HEK293 (cell line): ENCODE measurements around the gene SLC44A5.
A peak's percentile ranks its signal among the peaks of the same experiment; 100 is the strongest.

ENCODE experiments used
- CTCF ChIA-PET: fragments of 350-600 bp; formaldehyde crosslinking; extraction: SDS; loops from one replicate; lab custom pipeline; 2021; ENCODE audit warnings: antibody characterized with exemption; lab: Yijun Ruan, JAX
- POLR2A ChIA-PET: fragments of 300-600 bp; formaldehyde crosslinking; extraction: SDS; loops from one replicate; lab custom pipeline; 2020; ENCODE audit warnings: antibody characterized with exemption, inconsistent platforms; lab: Yijun Ruan, JAX
- H3K27ac ChIP-seq: fragments of 200-500 bp; sonication (Bioruptor generic); 2 replicates; pipeline ENCODE4 v1.5.1; 2014; ENCODE audit warnings: low read depth, low read length, control low read depth, inconsistent platforms; ENCODE audit errors: extremely low read depth
- H3K36me3 ChIP-seq, 2 experiments: fragments of 200-500 bp in 1 of 2; sonication (Bioruptor generic) in 1 of 2; 1 replicate in 1 of 2; 2 replicates in 1 of 2; pipeline ENCODE4 v1.5.1; 2014 to 2017; ENCODE audit warnings: inconsistent platforms in 2 of 2, low read length in 2 of 2; ENCODE audit not compliant: control insufficient read depth in 2 of 2, insufficient read depth in 1 of 2
- H3K4me1 ChIP-seq: fragments of 200-500 bp; sonication (Bioruptor generic); 2 replicates; pipeline ENCODE4 v1.5.1; 2014; ENCODE audit warnings: mild to moderate bottlenecking, low read length, inconsistent platforms; ENCODE audit not compliant: control insufficient read depth, insufficient read depth
- H3K4me3 ChIP-seq: 2 replicates; pipeline ENCODE4 v1.5.1; 2011; ENCODE audit warnings: low read depth, mild to moderate bottlenecking, control low read depth, low read length, moderate library complexity
- H3K9me3 ChIP-seq: fragments of 200-500 bp; sonication (Bioruptor generic); 2 replicates; pipeline ENCODE4 v1.5.1; 2014; ENCODE audit warnings: low read depth, low read length, inconsistent platforms; ENCODE audit not compliant: control insufficient read depth, insufficient read depth
- GFI1B ChIP-seq: fragments of 450-650 bp; formaldehyde crosslinking; IDR thresholded peaks from 2 replicates; pipeline ENCODE4 v1.5.1; 2016; ENCODE audit warnings: missing biosample characterization, missing genetic modification characterization
- PRDM6 ChIP-seq: fragments of 450-650 bp; formaldehyde crosslinking; IDR thresholded peaks from 2 replicates; pipeline ENCODE4 v1.5.1; 2017; ENCODE audit warnings: missing biosample characterization, missing genetic modification characterization
- SP3 ChIP-seq: fragments of 450-650 bp; formaldehyde crosslinking; IDR thresholded peaks from 2 replicates; pipeline ENCODE4 v1.5.1; 2016; ENCODE audit warnings: missing biosample characterization, missing genetic modification characterization
- ZBTB10 ChIP-seq: fragments of 450-650 bp; formaldehyde crosslinking; IDR thresholded peaks from 2 replicates; pipeline ENCODE4 v1.5.1; 2016; ENCODE audit warnings: missing biosample characterization, missing genetic modification characterization
- ZNF132 ChIP-seq: fragments of 450-650 bp; formaldehyde crosslinking; IDR thresholded peaks from 2 replicates; pipeline ENCODE4 v1.5.1; 2017; ENCODE audit warnings: missing biosample characterization, missing genetic modification characterization, borderline replicate concordance
- ZNF692 ChIP-seq: fragments of 450-650 bp; formaldehyde crosslinking; IDR thresholded peaks from 2 replicates; pipeline ENCODE4 v1.5.1; 2016; ENCODE audit warnings: missing biosample characterization, missing genetic modification characterization
- ZSCAN4 ChIP-seq: fragments of 450-650 bp; formaldehyde crosslinking; IDR thresholded peaks from 2 replicates; pipeline ENCODE4 v1.5.1; 2017; ENCODE audit warnings: missing biosample characterization, missing genetic modification characterization

The SLC44A5 gene

GRCh38 chr1:75472971-75473603, 137.8 kb downstream of the SLC44A5 start:
- no peak overlapping the region for H3K27ac ChIP-seq
- TF ChIP-seq ZNF132 (tag by site-specific recombination) (no peak), ZBTB10 (no peak)
- H3K4me1 ChIP-seq = no peaks in the 10 kb centered on the region
- no peaks in the 10 kb centered on the region for H3K9me3 ChIP-seq
- no peaks in the 10 kb centered on the region for H3K36me3 ChIP-seq
- CTCF ChIA-PET = no interaction called here
- POLR2A ChIA-PET = no interaction called here
- H3K4me3 ChIP-seq = no peak overlapping the region

- ChIA-PET CTCF (interaction anchor here (0.5 to 0.7 kb wide), 3 partner anchors 165 to 242 kb away, joined by 3 to 4 read pairs (median 3); no protein-coding TSS in a partner anchor), POLR2A (no interaction called here)
- Histone ChIP-seq H3K27ac (no peak overlapping the region), H3K4me1 (no peaks in the 10 kb centered on the region), H3K4me3 (no peak overlapping the region), H3K9me3 (no peaks in the 10 kb centered on the region), H3K36me3 (no peaks in the 10 kb centered on the region)
- TF ChIP-seq SP3 (tag by site-specific recombination) = no peak
- peak; percentile 66; the same call in 1 of the 2 replicates for TF ChIP-seq PRDM6 (tag by site-specific recombination)
These were observed 138.6 kb downstream of the SLC44A5 start for GRCh38 chr1:75472089-75472970.

GRCh38 chr1:75471252-75471651, 139.7 kb downstream of the SLC44A5 start:
- no peak overlapping the region for H3K4me3 ChIP-seq
- ChIA-PET CTCF (no interaction called here), POLR2A (no interaction called here)
- H3K4me1 ChIP-seq = no peaks in the 10 kb centered on the region
- H3K27ac ChIP-seq = no peak overlapping the region
- H3K36me3 ChIP-seq = no peaks in the 10 kb centered on the region
- no peaks in the 10 kb centered on the region for H3K9me3 ChIP-seq
- TF ChIP-seq ZNF692 (tag by site-specific recombination) = 0 out of 2 replicates have a peak, but pooled peaks have one; percentile 28
- peak; percentile 81 for TF ChIP-seq GFI1B (tag by site-specific recombination)
- no peak for TF ChIP-seq PRDM6 (tag by site-specific recombination)
- TF ChIP-seq ZSCAN4 (tag by site-specific recombination) = peak; percentile 62
